NCI-H2107 treated with DMSO at 0.1 percent for 48 hours (cell line): ENCODE measurements around the gene RRP9.
A peak's percentile ranks its signal among the peaks of the same experiment; 100 is the strongest.
"Not testable (repeated sequence)": the region's sequence is repeated elsewhere in the genome, so short reads cannot be mapped to it uniquely, and the experiment has no call there.

Experiments
- DNase-seq: peaks from one replicate; lab custom pipeline; 2025; ENCODE audit not compliant: unreplicated experiment; lab: John Stamatoyannopoulos, UW

RRP9 gene, protein sequence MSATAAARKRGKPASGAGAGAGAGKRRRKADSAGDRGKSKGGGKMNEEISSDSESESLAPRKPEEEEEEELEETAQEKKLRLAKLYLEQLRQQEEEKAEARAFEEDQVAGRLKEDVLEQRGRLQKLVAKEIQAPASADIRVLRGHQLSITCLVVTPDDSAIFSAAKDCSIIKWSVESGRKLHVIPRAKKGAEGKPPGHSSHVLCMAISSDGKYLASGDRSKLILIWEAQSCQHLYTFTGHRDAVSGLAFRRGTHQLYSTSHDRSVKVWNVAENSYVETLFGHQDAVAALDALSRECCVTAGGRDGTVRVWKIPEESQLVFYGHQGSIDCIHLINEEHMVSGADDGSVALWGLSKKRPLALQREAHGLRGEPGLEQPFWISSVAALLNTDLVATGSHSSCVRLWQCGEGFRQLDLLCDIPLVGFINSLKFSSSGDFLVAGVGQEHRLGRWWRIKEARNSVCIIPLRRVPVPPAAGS

DNA sequence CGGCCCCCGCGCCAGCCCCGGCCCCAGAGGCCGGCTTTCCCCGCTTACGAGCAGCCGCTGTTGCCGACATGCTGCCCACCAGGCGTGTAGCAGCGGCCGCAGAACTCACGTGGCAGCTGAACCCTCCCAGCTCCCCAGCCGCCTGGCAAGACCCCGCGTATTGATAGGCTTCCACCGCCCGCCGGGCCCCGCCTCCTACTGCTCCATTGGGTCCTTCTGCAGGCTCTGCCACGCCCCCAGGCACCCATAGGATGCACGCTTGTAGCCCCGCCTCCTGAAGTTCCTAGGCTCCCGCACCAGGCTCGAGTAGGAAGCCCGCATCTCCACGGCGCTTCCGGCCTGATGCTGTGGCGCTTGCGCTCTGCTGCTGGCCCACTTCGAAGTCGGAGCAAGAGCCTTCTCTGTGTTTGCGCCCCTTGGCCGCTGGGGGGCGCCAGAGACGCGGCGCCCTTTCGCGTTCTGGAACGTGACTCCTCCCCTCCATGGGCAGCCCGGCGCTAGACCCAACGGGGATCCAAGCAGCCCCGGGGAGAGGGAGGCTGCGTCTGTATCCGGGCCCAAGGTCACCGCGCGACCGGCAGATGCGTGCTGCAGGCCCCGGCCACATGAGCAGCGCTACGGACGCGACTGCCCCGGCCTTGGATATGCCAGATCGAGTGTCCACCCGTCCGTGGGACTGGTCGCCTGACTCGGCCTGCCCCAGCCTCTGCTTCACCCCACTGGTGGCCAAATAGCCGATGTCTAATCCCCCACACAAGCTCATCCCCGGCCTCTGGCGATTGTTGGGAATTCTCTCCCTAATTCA lies at the start of gene RRP9, which contains the start of gene PARP3:
RRP9 (minus strand) TSS at position 107 of the 805 bp plus-strand sequence; CDS start at position 70, 37 bp downstream.
PARP3 (plus strand) TSS at position 566 of the 805 bp plus-strand sequence. CDS start 993 bp downstream, outside the sequence.
- peak; percentile 92 for DNase-seq

DNA sequence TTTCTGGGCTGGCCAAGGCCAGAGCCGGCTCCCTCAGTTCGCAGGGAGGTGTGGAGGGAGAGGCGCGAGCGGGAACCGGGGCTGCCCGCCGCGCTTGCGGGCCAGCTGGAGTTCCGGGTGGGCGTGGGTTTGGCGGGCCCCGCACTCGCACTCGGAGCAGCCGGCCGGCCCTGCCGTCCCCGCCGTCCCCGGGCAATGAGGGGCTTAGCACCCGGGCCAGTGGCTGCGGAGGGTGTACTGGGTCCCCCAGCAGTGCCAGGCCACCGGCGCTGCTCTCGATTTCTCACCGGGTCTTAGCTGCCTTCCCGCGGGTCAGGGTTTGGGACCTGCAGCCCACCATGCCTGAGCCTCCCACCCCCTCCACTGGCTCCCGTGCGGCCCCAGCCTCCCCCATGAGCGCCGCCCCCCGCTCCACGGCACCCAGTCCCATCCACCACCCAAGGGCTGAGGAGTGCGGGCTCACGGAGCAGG lies 48.8 kb upstream of the RRP9 start:
- DNase-seq = not testable (repeated sequence)

DNA sequence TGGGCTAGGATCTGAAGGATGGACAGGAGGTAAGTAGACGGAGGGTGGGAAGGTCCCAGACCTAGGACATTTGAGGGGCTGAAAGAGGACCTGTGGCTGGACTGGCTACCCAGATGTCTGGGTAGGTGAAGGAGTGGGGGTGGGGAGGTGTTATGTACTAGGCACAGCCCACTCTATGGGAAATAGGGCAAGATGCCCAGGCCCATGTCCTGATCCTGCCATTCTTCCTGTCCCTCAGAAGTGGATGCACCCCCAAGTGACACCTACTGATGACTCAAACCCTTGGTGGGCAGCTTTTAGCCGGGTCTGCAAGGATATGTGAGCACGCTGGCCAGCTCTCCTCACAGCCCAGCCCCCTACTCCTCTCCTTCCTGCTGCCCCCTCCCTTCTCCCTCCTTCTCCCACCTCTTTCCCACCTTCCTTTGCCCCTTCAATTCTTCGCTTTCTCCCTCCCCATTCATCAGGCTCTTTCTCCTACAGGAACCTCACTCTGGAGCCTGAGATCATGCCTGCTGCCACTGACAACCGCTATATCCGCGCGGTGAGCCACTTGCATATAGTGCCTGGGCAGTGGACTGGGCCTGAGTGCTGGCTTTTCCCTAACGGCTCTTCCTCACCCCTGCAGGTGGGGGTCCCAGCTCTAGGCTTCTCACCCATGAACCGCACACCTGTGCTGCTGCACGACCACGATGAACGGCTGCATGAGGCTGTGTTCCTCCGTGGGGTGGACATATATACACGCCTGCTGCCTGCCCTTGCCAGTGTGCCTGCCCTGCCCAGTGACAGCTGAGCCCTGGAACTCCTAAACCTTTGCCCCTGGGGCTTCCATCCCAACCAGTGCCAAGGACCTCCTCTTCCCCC lies 46.8 kb upstream of the RRP9 start:
- DNase-seq = no peak

DNA sequence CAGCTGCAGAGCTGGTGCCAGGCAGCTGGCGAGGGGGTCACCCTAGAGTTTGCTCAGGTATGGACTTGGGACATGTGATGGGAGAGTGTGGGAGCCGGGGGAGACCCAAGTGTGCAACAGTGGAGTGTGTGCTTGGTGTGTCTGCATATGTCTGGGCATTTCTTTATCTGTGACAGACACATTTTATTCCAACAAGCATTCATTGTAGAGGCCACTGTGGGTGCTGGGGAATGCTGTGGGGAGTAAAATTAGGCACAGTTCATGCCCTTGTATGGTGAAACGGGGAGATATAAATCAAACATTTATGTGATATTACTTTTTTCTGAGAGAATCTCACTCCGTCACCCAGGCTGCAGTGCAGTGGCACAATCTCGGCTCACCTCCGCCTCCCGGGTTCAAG lies 45.9 kb upstream of the RRP9 start:
- no peak for DNase-seq

DNA sequence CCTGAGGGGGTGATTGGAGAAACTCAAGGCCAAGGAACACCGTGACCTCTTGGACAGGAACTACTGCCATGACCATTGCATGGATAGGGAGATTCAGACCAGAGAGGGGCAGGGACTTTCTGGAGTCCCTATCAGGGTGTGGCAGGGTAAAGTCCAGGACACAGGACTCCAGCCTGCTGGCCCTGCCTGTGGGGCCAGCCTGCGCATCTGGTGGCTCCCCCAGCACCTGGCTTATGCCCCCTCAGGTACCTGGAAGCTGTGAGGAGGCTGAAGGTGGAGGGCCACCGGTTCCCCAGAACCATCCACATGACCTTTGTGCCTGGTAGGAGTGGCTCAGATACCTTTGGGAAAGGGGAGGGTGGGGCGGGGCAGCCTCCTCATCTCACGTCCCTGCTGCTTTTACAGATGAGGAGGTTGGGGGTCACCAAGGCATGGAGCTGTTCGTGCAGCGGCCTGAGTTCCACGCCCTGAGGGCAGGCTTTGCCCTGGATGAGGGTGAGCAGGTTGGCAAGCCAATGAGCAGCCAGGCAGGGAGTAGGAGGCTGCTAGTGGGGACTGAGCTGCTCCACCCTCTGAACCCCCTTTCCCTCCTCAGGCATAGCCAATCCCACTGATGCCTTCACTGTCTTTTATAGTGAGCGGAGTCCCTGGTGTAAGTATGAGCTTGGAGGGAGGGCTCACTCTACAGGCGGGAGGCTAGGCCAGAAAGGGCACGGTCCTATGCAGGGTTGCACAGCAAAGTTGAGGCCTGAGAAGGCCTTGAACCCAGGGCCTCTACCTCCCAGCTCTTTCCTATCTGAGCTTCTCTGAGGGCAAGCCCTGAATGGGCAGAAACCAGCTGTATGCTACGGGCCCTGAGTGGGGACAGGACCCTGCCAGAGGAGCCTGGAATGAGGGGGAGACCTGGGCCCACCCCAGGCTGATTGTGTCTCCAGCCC lies 44.6 kb upstream of the RRP9 start:
- no peak for DNase-seq

DNA sequence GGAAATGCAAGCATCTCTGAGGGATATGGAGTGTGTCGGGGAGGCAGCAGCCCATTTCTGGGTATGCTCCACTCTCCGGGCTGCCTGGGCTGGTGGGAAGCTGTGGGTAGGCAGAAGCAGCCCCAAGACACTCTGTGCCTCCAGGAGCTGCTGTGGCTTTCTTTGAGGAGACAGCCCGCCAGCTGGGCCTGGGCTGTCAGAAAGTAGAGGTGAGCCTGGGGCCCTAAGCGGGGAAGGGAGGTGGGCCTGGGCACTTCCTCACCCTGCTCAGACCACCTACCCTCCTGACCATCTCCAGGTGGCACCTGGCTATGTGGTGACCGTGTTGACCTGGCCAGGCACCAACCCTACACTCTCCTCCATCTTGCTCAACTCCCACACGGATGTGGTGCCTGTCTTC lies 43.4 kb upstream of the RRP9 start:
- no peak for DNase-seq

DNA sequence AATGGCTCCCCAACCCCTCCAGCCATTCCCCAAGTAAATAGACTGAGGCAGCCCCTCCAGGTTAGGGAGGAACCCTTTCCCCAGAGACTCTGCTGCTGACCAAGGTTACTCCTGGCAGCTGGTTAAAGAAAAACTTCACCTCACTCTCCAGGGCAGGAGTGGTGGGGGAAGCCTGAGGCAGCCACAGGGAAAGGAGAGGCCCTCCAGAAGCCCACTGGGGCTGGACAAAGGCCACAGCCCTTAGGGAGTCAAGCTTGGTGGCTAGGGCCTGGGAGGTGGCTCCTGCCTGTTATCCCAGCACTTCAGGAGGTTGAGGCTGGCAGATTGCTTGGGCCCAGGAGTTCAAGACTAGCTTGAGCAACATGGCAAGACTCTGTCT lies 42.6 kb upstream of the RRP9 start:
- no peak for DNase-seq

DNA sequence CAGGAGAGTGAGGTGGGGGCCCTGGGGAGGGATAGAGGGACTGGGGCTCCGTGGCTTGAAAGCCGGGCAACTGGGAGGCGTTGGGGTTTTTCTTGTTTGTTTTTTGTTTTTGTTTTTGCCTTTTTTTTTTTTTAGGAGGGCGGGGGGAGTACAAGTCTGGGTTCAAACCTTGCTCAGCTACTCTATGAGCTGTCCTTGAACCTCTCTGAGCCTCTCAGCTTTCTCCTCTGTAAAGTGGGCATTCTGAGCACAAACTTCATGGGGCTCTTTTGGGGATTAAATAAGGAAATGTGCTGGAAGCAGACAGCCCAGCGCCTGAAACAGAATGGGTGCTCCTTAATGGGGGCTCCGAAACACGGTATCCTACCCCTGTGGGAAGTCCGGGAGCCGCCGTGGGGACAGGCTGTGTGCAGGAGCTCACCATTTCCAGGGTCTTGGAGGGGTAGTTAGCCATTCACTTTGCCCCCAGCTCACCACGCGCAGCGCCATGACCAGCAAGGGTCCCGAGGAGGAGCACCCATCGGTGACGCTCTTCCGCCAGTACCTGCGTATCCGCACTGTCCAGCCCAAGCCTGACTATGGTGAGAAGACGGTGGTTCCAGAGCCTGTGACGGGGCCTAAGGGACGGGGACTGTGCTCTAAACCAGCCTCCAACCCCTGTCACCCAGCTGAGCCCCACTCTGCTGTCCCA lies 42.0 kb upstream of the RRP9 start:
- no peak for DNase-seq

DNA sequence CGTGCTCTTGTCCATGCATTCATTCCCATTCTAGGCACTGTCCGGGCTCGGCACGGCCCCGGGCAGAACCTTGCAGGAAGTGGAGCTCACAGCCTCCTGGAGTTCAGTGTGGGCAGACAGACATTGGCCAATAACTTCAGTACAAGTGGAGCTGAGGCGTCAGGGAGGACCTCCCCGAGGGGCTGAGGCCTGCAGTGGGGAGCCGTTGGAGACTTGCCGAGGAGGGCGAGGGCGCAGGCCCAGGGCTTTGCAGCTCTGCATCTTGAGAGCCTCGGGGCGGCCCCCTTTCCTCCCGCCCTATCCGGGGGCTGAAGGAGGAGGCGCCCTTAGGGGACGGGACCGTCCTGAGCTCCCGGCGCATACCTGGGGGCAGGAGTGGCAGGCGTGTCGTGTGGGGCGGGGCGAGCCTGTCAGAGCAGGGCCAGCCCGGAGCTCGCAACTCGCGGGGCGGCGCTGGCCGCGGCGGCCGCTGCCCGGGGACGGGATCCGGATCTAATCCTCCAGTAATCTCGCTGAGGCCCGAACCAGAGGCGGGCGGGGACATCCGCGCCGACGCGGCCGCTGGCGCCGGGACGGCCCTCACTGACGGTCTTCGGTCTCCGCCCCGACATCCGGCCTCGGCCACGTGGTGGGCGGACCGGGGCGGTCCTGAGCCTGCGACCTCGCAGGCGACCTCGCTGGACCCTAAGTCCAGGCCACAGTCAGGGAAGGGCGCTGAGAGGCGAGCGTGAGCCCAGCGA lies 41.3 kb upstream of the RRP9 start, which contains the start of gene ACY1:
ACY1 (plus strand) TSS at position 698 of the 740 bp plus-strand sequence. CDS start 530 bp downstream, outside the sequence.
- no peak for DNase-seq

DNA sequence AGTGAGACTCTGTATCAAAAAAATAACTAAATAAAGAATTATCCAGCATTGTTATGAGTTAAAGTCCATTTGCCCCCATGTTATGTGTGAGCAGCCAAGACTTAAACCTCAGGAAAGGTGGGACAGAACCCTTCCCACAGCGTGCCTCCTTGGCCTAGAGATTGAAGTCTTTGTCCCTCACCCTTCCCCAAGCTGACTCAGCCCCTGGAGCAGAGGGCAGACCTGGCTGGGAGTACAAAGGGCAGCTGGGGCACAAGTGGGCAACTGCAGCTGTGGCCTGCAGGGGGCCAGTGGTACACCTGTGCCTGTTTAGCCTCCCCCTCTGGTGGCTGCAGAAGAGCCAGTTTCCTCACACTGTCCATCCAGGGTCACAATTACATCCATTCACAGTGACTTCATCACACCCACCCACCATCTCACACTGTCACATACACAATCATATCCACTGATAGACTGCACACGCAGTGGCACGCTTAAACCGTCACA lies 40.7 kb upstream of the RRP9 start:
- DNase-seq = no peak

DNA sequence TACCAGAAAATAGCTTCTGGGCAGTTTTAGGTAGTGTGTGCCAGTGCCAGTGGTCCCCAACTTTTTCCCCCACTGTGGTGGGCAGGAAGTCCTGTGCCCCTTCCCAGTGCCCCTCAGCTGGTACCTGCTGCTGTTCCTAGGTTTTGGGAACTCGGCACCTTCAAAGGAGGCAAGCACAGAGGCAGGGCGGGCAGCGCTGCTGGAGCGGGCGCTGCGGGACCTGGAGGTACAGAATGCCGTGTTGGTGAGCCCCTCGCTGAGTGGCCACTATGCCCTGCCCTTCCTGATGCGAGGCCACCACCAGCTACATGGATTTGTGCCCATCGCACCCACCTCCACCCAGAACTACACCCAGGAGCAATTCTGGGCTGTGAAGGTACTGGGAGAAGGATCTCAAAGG lies 38.5 kb upstream of the RRP9 start:
- no peak for DNase-seq

DNA sequence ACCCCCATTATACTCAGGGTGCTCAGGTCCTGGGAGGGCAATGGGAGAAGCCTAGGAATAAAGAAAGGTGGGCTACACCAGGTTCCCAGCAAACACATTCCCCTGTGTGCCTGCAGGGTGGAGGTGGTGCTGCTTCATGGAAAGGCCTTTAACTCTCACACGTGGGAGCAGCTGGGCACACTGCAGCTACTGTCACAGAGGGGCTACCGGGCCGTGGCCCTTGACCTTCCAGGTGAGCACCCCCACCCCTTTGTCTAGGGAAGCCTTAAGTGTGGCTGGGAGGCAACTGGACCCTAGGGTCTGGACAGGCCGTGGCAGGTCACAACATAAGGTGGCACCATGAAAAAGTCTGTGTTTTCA lies 36.4 kb upstream of the RRP9 start:
- no peak for DNase-seq

DNA sequence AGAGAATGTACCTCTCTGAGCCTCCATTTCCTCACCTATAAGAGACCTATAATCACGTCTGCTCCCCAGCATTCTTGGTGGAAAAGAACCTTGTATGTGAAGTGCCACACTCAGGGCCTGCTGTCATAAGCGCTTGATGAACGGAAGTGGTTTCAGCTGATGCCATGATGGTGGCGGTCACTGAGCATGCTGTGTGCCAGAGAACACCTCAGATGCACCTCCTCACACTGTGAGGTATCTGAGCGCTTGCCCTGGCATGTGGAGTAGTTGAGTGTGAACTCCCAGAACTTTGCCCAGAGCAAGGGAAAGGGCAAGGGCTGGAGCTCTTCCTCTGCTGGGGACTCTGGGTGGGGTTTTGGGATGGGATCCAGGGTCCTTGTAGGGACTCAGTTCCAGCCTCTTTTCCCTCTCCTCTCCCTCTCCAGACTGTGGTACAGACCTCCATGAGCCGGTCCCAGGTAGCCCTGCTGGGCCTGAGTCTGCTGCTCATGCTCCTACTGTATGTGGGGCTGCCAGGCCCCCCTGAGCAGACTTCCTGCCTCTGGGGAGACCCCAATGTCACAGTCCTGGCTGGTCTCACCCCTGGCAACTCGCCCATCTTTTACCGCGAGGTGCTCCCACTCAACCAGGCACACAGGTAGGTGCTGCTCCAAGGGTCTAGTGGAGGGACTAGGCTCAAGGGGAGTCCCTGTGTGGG lies 35.9 kb upstream of the RRP9 start:
- DNase-seq = no peak

DNA sequence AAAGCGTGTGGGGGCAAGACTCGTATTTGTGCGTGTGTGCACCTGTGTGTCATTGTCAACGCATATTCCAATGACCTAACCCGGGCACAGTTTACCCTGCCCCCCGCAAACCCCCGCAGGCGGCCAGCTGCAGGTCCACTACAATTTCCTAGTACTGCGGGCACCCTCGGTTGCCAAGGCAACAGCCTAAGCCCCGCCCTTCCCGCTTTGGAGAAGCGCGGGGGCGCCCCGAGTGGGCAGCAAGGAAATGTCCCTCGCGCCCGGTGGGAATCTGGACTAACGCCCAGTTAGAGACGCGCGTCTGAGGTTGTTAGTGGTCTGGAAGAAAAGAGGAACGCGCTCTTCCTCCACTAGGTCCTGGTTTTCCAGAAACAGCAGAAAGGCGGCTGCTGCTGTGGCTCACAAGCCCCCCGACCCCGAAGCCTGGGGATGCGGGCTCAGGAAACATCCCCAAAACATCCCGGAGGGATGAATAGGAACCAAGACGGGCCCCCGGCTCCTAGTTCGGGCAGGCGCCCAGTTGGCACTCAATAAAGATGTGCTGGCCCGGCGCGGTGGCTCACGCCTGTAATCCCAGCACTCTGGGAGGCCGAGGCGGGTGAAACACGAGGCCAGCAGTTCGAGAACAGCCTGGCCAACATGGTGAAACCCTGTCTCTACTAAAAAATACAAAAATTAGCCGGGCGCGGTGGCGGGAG lies 34.3 kb upstream of the RRP9 start:
- DNase-seq = no peak

DNA sequence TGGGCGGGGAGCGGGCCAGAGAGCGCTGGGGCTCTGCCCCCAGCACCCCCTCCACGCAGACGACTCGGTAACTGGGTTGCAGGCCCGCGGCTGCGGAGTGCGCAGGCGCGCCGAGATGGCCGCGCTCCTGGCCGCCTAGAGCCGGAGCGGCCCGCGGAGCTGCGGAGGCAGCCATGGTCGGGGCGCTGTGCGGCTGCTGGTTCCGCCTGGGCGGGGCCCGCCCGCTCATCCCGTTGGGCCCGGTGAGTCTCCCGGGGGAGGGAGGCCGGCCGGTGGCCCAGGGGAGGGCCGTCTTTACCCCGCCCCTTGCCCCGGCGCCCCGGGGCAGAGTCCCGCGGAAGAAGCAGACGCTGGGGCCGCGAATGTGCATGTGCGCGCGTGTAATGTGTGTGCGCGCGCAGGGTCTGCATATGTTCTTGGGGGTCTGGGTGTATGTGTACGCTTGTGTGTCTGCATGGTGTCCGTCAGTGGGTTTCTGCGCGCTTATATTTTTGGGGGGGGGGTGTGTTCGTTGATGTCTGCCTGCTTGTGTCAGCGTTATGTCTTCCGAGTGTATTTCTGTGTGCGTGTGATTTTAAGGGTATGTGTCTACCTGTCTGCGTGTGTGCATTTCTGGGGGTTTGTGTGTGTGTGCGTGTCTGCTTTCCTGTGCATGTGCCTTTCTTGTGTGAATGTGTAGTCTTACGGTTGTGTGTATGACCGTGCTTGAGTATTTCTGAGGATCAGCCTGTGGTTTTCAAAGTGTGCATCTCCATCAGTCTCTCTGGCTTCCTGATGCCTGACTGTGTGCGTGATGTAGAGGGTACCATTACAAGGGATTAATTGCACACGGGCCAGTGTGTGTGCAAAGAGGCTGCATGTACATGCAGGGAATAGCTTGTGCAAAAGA lies 33.5 kb upstream of the RRP9 start, which contains the start of gene ABHD14A:
ABHD14A (plus strand) TSS at position 102 of the 889 bp plus-strand sequence; CDS start at position 174, 72 bp downstream.
- DNase-seq = no peak
